NCI-H345 (cell line): ENCODE measurements around the gene POLD1.
"Not testable (repeated sequence)": the region's sequence is repeated elsewhere in the genome, so short reads cannot be mapped to it uniquely, and the experiment has no call there.

Source experiments
- DNase-seq: peaks from one replicate; lab custom pipeline; 2025; lab: John Stamatoyannopoulos, UW

POLD1 gene

GRCh38 chr19:50435627-50436026 is 51.5 kb downstream of the POLD1 start:
- no peak for DNase-seq

GRCh38 chr19:50437862-50438449 is 53.8 kb downstream of the POLD1 start:
- no peak for DNase-seq

GRCh38 chr19:50439130-50439529 is 55.0 kb downstream of the POLD1 start:
- not testable (repeated sequence) for DNase-seq

- no peak for DNase-seq
These were observed 59.9 kb downstream of the POLD1 start for GRCh38 chr19:50444059-50444458.

- DNase-seq = no peak
These were observed 62.9 kb downstream of the POLD1 start for GRCh38 chr19:50447053-50447452.

GRCh38 chr19:50447750-50448149 is 63.6 kb downstream of the POLD1 start:
- DNase-seq = no peak

- DNase-seq = no peak
These were observed 65.2 kb downstream of the POLD1 start for GRCh38 chr19:50449236-50449899.

GRCh38 chr19:50450369-50451222 is 66.4 kb downstream of the POLD1 start:
- no peak for DNase-seq

- DNase-seq = no peak
These were observed 67.0 kb downstream of the POLD1 start for GRCh38 chr19:50451223-50451534.

GRCh38 chr19:50453243-50453642 is 69.1 kb downstream of the POLD1 start:
- no peak for DNase-seq

- no peak for DNase-seq
These were observed 71.8 kb downstream of the POLD1 start for GRCh38 chr19:50455992-50456391.

- DNase-seq = no peak
These were observed 73.2 kb downstream of the POLD1 start for GRCh38 chr19:50457300-50457699.

- DNase-seq = no peak
These were observed 74.4 kb downstream of the POLD1 start for GRCh38 chr19:50458396-50459066.

GRCh38 chr19:50459067-50459456 is 74.9 kb downstream of the POLD1 start:
- no peak for DNase-seq

GRCh38 chr19:50459638-50460037 is 75.5 kb downstream of the POLD1 start:
- DNase-seq = no peak

GRCh38 chr19:50460161-50460765 is 76.1 kb downstream of the POLD1 start:
- DNase-seq = no peak

GRCh38 chr19:50461066-50461875 is 77.1 kb downstream of the POLD1 start:
- peak; percentile 50 for DNase-seq

GRCh38 chr19:50462970-50463369 is 78.8 kb downstream of the POLD1 start:
- DNase-seq = no peak

- no peak for DNase-seq
These were observed 80.2 kb downstream of the POLD1 start for GRCh38 chr19:50464348-50464747.

GRCh38 chr19:50465000-50465399 is 80.9 kb downstream of the POLD1 start:
- DNase-seq = no peak

- no peak for DNase-seq
These were observed 82.0 kb downstream of the POLD1 start for GRCh38 chr19:50465986-50466705.
